H1 (cell line): ENCODE results near the gene RIMS3. TPM values are rescaled to one million over a fixed set of nuclear protein-coding genes. Genes with fewer than 3 reads are reported as not detected.

Source experiments
- polyA plus RNA-seq, 7 experiments: library from polyadenylated mRNA; depleted of rRNA in 3 of 7; stranded (reverse) in 5 of 7; unstranded in 2 of 7; fragments of >200 nt in 5 of 7; fragments of 200-250 nt in 2 of 7; gene quantifications; 1 replicate in 5 of 7; 2 replicates in 1 of 7; 4 replicates in 1 of 7; pipeline versions ENCODE4 v1.2.1 to v1.2.3, GENCODE V29; 2011 to 2013; ENCODE audit warnings: missing spikeins in 2 of 7, mixed read lengths in 2 of 7
- total RNA-seq: library from RNA; stranded (reverse); fragmentation: NEBNext Ultra II Directional; extraction: Animal tissue kit (Norgen Biotek cat#: 25700); gene quantifications from 2 replicates; pipeline ENCODE4 v1.2.1, GENCODE V29; 2021
- TF ChIP-seq, protein P1 (sequence below): fragments of 300-600 bp; sonication (generic); IDR thresholded peaks from 2 replicates; pipeline ENCODE4 v1.7.1; 2012; ENCODE audit warnings: low read length, moderate library complexity, mild to moderate bottlenecking, inconsistent platforms; ENCODE audit not compliant: insufficient replicate concordance

The RIMS3 gene
- total and polyA plus RNA-seq, 2 of the 8 experiments (the other 6 are each of a cell fraction or from before 2014, with no cell fraction given): 13.3 to 20.6 TPM

DNA sequence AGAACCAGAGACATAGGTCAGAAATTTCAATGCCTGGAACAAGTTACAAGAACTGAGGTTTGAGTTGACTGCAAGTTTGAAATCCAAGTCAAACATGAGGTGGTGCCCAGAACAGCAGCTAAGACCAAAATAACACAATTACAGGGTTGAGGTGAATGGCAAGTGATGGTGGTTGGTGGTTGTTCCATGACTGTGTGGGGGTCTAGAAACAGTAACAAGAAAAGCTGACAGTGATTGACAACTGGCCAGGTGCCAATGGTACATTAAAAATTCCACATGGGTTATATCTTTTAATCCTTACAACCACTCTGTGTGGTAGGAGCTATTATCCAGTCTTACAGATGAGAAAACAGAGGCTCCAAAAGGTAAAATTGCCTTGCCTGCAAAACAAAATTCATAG is 32.0 kb downstream of the RIMS3 start (continued):
- TF ChIP-seq, protein P1, sequence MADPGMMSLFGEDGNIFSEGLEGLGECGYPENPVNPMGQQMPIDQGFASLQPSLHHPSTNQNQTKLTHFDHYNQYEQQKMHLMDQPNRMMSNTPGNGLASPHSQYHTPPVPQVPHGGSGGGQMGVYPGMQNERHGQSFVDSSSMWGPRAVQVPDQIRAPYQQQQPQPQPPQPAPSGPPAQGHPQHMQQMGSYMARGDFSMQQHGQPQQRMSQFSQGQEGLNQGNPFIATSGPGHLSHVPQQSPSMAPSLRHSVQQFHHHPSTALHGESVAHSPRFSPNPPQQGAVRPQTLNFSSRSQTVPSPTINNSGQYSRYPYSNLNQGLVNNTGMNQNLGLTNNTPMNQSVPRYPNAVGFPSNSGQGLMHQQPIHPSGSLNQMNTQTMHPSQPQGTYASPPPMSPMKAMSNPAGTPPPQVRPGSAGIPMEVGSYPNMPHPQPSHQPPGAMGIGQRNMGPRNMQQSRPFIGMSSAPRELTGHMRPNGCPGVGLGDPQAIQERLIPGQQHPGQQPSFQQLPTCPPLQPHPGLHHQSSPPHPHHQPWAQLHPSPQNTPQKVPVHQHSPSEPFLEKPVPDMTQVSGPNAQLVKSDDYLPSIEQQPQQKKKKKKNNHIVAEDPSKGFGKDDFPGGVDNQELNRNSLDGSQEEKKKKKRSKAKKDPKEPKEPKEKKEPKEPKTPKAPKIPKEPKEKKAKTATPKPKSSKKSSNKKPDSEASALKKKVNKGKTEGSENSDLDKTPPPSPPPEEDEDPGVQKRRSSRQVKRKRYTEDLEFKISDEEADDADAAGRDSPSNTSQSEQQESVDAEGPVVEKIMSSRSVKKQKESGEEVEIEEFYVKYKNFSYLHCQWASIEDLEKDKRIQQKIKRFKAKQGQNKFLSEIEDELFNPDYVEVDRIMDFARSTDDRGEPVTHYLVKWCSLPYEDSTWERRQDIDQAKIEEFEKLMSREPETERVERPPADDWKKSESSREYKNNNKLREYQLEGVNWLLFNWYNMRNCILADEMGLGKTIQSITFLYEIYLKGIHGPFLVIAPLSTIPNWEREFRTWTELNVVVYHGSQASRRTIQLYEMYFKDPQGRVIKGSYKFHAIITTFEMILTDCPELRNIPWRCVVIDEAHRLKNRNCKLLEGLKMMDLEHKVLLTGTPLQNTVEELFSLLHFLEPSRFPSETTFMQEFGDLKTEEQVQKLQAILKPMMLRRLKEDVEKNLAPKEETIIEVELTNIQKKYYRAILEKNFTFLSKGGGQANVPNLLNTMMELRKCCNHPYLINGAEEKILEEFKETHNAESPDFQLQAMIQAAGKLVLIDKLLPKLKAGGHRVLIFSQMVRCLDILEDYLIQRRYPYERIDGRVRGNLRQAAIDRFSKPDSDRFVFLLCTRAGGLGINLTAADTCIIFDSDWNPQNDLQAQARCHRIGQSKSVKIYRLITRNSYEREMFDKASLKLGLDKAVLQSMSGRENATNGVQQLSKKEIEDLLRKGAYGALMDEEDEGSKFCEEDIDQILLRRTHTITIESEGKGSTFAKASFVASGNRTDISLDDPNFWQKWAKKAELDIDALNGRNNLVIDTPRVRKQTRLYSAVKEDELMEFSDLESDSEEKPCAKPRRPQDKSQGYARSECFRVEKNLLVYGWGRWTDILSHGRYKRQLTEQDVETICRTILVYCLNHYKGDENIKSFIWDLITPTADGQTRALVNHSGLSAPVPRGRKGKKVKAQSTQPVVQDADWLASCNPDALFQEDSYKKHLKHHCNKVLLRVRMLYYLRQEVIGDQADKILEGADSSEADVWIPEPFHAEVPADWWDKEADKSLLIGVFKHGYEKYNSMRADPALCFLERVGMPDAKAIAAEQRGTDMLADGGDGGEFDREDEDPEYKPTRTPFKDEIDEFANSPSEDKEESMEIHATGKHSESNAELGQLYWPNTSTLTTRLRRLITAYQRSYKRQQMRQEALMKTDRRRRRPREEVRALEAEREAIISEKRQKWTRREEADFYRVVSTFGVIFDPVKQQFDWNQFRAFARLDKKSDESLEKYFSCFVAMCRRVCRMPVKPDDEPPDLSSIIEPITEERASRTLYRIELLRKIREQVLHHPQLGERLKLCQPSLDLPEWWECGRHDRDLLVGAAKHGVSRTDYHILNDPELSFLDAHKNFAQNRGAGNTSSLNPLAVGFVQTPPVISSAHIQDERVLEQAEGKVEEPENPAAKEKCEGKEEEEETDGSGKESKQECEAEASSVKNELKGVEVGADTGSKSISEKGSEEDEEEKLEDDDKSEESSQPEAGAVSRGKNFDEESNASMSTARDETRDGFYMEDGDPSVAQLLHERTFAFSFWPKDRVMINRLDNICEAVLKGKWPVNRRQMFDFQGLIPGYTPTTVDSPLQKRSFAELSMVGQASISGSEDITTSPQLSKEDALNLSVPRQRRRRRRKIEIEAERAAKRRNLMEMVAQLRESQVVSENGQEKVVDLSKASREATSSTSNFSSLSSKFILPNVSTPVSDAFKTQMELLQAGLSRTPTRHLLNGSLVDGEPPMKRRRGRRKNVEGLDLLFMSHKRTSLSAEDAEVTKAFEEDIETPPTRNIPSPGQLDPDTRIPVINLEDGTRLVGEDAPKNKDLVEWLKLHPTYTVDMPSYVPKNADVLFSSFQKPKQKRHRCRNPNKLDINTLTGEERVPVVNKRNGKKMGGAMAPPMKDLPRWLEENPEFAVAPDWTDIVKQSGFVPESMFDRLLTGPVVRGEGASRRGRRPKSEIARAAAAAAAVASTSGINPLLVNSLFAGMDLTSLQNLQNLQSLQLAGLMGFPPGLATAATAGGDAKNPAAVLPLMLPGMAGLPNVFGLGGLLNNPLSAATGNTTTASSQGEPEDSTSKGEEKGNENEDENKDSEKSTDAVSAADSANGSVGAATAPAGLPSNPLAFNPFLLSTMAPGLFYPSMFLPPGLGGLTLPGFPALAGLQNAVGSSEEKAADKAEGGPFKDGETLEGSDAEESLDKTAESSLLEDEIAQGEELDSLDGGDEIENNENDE: no peak
